WTC11 (cell line): ENCODE measurements around the gene ARX. TPM values are rescaled to one million over a fixed set of nuclear protein-coding genes. Genes with fewer than 3 reads are reported as not detected.

Experiments used
- ATAC-seq: fragments of 200-7000 bp; cut with Tn5 transposase; 2 replicates; pipeline ENCODE4 v1.10.0; 2021; ENCODE audit warnings: mild to moderate bottlenecking, moderate library complexity
- CTCF ChIA-PET: fragments of 300-600 bp; sonication (Branson Sonifier 250); formaldehyde crosslinking; loops from one replicate; lab custom pipeline; 2021; ENCODE audit warnings: antibody characterized with exemption; lab: Charles Lee
- POLR2A ChIA-PET: fragments of 350-600 bp; sonication (Branson Sonifier 250); formaldehyde crosslinking; loops from one replicate; lab custom pipeline; 2021; ENCODE audit warnings: antibody characterized with exemption; lab: Charles Lee
- DNase-seq: peaks from one replicate; pipeline ENCODE4 v3.0.0; 2021; ENCODE audit warnings: low spot score
- H3K27ac Mint-ChIP-seq: 2 replicates; pipeline ENCODE4 v1.8.0; 2021; ENCODE audit warnings: mixed read lengths
- H3K27me3 Mint-ChIP-seq: 2 replicates; pipeline ENCODE4 v1.8.0; 2021; ENCODE audit warnings: low read depth, mild to moderate bottlenecking, moderate library complexity, mixed read lengths
- H3K36me3 Mint-ChIP-seq: 2 replicates; pipeline ENCODE4 v1.8.0; 2021; ENCODE audit warnings: mixed read lengths
- H3K4me1 Mint-ChIP-seq: 2 replicates; pipeline ENCODE4 v1.8.0; 2022; ENCODE audit warnings: mixed read lengths
- H3K4me3 Mint-ChIP-seq: 2 replicates; pipeline ENCODE4 v1.8.0; 2021; ENCODE audit warnings: mild to moderate bottlenecking, moderate library complexity, mixed read lengths
- H3K9me3 Mint-ChIP-seq: 2 replicates; pipeline ENCODE4 v1.8.0; 2021; ENCODE audit warnings: mixed read lengths
- CREB1 ChIP-seq: sonication (generic); formaldehyde crosslinking; IDR thresholded peaks from 2 replicates; pipeline ENCODE4 v1.8.0; 2023; ENCODE audit warnings: mild to moderate bottlenecking, missing genetic modification reagents
- ESRRA ChIP-seq: sonication (generic); formaldehyde crosslinking; IDR thresholded peaks from 2 replicates; pipeline ENCODE4 v1.8.1; 2022; ENCODE audit warnings: mild to moderate bottlenecking, missing genetic modification reagents, borderline replicate concordance
- FOXK1 ChIP-seq: sonication (generic); formaldehyde crosslinking; IDR thresholded peaks from 2 replicates; pipeline ENCODE4 v1.8.0; 2022; ENCODE audit warnings: mild to moderate bottlenecking, moderate library complexity, missing genetic modification reagents
- IRF2 ChIP-seq: sonication (generic); formaldehyde crosslinking; IDR thresholded peaks from 2 replicates; pipeline ENCODE4 v1.8.0; 2022; ENCODE audit warnings: low read depth, missing genetic modification reagents, borderline replicate concordance
- JAZF1 ChIP-seq: fragments of 250-450 bp; sonication (Bioruptor Pico); IDR thresholded peaks from 2 replicates; pipeline ENCODE4 v1.9.0; 2021; ENCODE audit warnings: moderate library complexity, mild to moderate bottlenecking, inconsistent platforms
- KAT7 ChIP-seq: sonication (generic); formaldehyde crosslinking; IDR thresholded peaks from 2 replicates; pipeline ENCODE4 v1.8.1; 2023; ENCODE audit warnings: missing genetic modification reagents, mild to moderate bottlenecking, borderline replicate concordance
- SMAD4 ChIP-seq: sonication (generic); formaldehyde crosslinking; IDR thresholded peaks from 2 replicates; pipeline ENCODE4 v1.8.0; 2022; ENCODE audit warnings: mild to moderate bottlenecking, missing genetic modification reagents
- ZNF219 ChIP-seq: sonication (generic); formaldehyde crosslinking; IDR thresholded peaks from 2 replicates; pipeline ENCODE4 v1.8.0; 2023; ENCODE audit warnings: missing genetic modification reagents, mild to moderate bottlenecking, borderline replicate concordance
- ZNF232 ChIP-seq: sonication (generic); formaldehyde crosslinking; IDR thresholded peaks from 2 replicates; pipeline ENCODE4 v1.8.0; 2022; ENCODE audit warnings: mild to moderate bottlenecking, missing genetic modification reagents
- total RNA-seq: library from RNA; stranded (reverse); gene quantifications from 3 replicates; pipeline ENCODE4 v1.2.3, GENCODE V29; 2021
- TF ChIP-seq, protein P1 (sequence below): sonication (generic); formaldehyde crosslinking; IDR thresholded peaks from 2 replicates; pipeline ENCODE4 v1.8.0; 2022; ENCODE audit warnings: mild to moderate bottlenecking, missing genetic modification reagents
- TF ChIP-seq, protein P2 (sequence below): sonication (generic); formaldehyde crosslinking; IDR thresholded peaks from 2 replicates; pipeline ENCODE4 v1.8.0; 2022; ENCODE audit warnings: mild to moderate bottlenecking, missing genetic modification reagents
- TF ChIP-seq, protein P3 (sequence below): sonication (generic); formaldehyde crosslinking; IDR thresholded peaks from 2 replicates; pipeline ENCODE4 v1.8.1; 2023; ENCODE audit warnings: mild to moderate bottlenecking, missing genetic modification reagents, borderline replicate concordance
- TF ChIP-seq, protein P4 (sequence below): fragments of 250-450 bp; sonication (Bioruptor Pico); IDR thresholded peaks from 2 replicates; pipeline ENCODE4 v1.9.0; 2021; ENCODE audit warnings: mild to moderate bottlenecking
- TF ChIP-seq, protein P5 (sequence below): sonication (generic); formaldehyde crosslinking; IDR thresholded peaks from 2 replicates; pipeline ENCODE4 v1.8.0; 2022; ENCODE audit warnings: mild to moderate bottlenecking, missing genetic modification reagents
- TF ChIP-seq, protein P6 (sequence below): sonication (generic); formaldehyde crosslinking; IDR thresholded peaks from 2 replicates; pipeline ENCODE4 v1.8.0; 2023; ENCODE audit warnings: missing genetic modification reagents
- TF ChIP-seq, protein P7 (sequence below): fragments of 250-450 bp; sonication (Bioruptor Pico); IDR thresholded peaks from 2 replicates; pipeline ENCODE4 v1.9.0; 2021; ENCODE audit warnings: mild to moderate bottlenecking
- TF ChIP-seq, protein P8 (sequence below): fragments of 250-450 bp; sonication (Bioruptor Pico); IDR thresholded peaks from 2 replicates; pipeline ENCODE4 v2.1.2; 2022; ENCODE audit warnings: mild to moderate bottlenecking, moderate library complexity
- TF ChIP-seq, protein P9 (sequence below): sonication (generic); formaldehyde crosslinking; IDR thresholded peaks from 2 replicates; pipeline ENCODE4 v1.8.0; 2023; ENCODE audit warnings: missing genetic modification reagents, mild to moderate bottlenecking, borderline replicate concordance

The ARX gene
- total RNA-seq, 1 experiment from 2014 or later = not detected

DNA sequence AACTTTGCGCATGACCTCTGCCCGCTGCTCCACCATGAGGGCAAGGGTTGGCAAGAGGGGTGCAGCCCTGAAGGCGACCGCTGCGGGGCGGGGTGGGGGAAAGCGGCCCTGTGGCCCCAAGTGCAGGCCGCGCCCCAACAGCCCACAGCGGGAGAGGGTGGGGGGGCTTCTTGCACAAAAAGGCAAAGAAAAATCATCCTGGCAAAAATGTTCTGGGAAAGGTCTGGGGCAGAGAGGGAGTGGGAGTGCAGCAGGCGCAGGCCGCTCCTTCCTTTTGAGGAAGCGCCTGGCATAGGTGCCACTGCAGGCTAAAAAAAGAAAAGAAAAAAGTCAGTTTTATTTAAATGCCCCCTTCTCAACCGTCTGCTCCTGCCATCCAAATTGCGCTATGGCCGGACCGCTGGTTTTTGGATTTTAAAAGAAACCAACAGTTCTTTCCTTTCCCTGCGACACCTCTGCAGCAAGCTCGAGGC lies 1.4 kb downstream of the ARX start:
- CTCF ChIA-PET = no interaction called here
- Mint-ChIP-seq H3K36me3 (no peaks in the 10 kb centered on the region), H3K27me3 (peaks cover 96% of the 10 kb centered on the region), H3K4me3 (peak overlapping the region; percentile 52), H3K4me1 (peaks cover 49% of the 10 kb centered on the region), H3K27ac (no peak overlapping the region), H3K9me3 (no peaks in the 10 kb centered on the region)
- POLR2A ChIA-PET = no interaction called here
- TF ChIP-seq, protein P1, sequence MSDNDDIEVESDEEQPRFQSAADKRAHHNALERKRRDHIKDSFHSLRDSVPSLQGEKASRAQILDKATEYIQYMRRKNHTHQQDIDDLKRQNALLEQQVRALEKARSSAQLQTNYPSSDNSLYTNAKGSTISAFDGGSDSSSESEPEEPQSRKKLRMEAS (CRISPR knock-in tag) = no peak
- no peak for TF ChIP-seq SMAD4
- TF ChIP-seq, protein P2, sequence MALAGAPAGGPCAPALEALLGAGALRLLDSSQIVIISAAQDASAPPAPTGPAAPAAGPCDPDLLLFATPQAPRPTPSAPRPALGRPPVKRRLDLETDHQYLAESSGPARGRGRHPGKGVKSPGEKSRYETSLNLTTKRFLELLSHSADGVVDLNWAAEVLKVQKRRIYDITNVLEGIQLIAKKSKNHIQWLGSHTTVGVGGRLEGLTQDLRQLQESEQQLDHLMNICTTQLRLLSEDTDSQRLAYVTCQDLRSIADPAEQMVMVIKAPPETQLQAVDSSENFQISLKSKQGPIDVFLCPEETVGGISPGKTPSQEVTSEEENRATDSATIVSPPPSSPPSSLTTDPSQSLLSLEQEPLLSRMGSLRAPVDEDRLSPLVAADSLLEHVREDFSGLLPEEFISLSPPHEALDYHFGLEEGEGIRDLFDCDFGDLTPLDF = no peak
- TF ChIP-seq CREB1 (CRISPR knock-in tag) = no peak
- no peak for TF ChIP-seq ZNF219
- TF ChIP-seq ESRRA = no peak
- TF ChIP-seq, protein P3, sequence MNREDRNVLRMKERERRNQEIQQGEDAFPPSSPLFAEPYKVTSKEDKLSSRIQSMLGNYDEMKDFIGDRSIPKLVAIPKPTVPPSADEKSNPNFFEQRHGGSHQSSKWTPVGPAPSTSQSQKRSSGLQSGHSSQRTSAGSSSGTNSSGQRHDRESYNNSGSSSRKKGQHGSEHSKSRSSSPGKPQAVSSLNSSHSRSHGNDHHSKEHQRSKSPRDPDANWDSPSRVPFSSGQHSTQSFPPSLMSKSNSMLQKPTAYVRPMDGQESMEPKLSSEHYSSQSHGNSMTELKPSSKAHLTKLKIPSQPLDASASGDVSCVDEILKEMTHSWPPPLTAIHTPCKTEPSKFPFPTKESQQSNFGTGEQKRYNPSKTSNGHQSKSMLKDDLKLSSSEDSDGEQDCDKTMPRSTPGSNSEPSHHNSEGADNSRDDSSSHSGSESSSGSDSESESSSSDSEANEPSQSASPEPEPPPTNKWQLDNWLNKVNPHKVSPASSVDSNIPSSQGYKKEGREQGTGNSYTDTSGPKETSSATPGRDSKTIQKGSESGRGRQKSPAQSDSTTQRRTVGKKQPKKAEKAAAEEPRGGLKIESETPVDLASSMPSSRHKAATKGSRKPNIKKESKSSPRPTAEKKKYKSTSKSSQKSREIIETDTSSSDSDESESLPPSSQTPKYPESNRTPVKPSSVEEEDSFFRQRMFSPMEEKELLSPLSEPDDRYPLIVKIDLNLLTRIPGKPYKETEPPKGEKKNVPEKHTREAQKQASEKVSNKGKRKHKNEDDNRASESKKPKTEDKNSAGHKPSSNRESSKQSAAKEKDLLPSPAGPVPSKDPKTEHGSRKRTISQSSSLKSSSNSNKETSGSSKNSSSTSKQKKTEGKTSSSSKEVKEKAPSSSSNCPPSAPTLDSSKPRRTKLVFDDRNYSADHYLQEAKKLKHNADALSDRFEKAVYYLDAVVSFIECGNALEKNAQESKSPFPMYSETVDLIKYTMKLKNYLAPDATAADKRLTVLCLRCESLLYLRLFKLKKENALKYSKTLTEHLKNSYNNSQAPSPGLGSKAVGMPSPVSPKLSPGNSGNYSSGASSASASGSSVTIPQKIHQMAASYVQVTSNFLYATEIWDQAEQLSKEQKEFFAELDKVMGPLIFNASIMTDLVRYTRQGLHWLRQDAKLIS = no peak
- no peak for TF ChIP-seq KAT7 (CRISPR knock-in tag)
- TF ChIP-seq, protein P4, sequence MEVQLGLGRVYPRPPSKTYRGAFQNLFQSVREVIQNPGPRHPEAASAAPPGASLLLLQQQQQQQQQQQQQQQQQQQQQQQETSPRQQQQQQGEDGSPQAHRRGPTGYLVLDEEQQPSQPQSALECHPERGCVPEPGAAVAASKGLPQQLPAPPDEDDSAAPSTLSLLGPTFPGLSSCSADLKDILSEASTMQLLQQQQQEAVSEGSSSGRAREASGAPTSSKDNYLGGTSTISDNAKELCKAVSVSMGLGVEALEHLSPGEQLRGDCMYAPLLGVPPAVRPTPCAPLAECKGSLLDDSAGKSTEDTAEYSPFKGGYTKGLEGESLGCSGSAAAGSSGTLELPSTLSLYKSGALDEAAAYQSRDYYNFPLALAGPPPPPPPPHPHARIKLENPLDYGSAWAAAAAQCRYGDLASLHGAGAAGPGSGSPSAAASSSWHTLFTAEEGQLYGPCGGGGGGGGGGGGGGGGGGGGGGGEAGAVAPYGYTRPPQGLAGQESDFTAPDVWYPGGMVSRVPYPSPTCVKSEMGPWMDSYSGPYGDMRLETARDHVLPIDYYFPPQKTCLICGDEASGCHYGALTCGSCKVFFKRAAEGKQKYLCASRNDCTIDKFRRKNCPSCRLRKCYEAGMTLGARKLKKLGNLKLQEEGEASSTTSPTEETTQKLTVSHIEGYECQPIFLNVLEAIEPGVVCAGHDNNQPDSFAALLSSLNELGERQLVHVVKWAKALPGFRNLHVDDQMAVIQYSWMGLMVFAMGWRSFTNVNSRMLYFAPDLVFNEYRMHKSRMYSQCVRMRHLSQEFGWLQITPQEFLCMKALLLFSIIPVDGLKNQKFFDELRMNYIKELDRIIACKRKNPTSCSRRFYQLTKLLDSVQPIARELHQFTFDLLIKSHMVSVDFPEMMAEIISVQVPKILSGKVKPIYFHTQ = no peak
- TF ChIP-seq, protein P5, sequence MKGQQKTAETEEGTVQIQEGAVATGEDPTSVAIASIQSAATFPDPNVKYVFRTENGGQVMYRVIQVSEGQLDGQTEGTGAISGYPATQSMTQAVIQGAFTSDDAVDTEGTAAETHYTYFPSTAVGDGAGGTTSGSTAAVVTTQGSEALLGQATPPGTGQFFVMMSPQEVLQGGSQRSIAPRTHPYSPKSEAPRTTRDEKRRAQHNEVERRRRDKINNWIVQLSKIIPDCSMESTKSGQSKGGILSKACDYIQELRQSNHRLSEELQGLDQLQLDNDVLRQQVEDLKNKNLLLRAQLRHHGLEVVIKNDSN (CRISPR knock-in tag) = no peak
- TF ChIP-seq, protein P6, sequence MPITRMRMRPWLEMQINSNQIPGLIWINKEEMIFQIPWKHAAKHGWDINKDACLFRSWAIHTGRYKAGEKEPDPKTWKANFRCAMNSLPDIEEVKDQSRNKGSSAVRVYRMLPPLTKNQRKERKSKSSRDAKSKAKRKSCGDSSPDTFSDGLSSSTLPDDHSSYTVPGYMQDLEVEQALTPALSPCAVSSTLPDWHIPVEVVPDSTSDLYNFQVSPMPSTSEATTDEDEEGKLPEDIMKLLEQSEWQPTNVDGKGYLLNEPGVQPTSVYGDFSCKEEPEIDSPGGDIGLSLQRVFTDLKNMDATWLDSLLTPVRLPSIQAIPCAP = no peak
- TF ChIP-seq, protein P7, sequence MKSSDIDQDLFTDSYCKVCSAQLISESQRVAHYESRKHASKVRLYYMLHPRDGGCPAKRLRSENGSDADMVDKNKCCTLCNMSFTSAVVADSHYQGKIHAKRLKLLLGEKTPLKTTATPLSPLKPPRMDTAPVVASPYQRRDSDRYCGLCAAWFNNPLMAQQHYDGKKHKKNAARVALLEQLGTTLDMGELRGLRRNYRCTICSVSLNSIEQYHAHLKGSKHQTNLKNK (CRISPR knock-in tag) = no peak
- TF ChIP-seq, protein P8, sequence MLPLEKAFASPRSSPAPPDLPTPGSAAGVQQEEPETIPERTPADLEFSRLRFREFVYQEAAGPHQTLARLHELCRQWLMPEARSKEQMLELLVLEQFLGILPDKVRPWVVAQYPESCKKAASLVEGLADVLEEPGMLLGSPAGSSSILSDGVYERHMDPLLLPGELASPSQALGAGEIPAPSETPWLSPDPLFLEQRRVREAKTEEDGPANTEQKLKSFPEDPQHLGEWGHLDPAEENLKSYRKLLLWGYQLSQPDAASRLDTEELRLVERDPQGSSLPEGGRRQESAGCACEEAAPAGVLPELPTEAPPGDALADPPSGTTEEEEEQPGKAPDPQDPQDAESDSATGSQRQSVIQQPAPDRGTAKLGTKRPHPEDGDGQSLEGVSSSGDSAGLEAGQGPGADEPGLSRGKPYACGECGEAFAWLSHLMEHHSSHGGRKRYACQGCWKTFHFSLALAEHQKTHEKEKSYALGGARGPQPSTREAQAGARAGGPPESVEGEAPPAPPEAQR (CRISPR knock-in tag) = no peak
- no peak for TF ChIP-seq ZNF232
- no peak for TF ChIP-seq IRF2 (CRISPR knock-in tag)
- TF ChIP-seq, protein P9, sequence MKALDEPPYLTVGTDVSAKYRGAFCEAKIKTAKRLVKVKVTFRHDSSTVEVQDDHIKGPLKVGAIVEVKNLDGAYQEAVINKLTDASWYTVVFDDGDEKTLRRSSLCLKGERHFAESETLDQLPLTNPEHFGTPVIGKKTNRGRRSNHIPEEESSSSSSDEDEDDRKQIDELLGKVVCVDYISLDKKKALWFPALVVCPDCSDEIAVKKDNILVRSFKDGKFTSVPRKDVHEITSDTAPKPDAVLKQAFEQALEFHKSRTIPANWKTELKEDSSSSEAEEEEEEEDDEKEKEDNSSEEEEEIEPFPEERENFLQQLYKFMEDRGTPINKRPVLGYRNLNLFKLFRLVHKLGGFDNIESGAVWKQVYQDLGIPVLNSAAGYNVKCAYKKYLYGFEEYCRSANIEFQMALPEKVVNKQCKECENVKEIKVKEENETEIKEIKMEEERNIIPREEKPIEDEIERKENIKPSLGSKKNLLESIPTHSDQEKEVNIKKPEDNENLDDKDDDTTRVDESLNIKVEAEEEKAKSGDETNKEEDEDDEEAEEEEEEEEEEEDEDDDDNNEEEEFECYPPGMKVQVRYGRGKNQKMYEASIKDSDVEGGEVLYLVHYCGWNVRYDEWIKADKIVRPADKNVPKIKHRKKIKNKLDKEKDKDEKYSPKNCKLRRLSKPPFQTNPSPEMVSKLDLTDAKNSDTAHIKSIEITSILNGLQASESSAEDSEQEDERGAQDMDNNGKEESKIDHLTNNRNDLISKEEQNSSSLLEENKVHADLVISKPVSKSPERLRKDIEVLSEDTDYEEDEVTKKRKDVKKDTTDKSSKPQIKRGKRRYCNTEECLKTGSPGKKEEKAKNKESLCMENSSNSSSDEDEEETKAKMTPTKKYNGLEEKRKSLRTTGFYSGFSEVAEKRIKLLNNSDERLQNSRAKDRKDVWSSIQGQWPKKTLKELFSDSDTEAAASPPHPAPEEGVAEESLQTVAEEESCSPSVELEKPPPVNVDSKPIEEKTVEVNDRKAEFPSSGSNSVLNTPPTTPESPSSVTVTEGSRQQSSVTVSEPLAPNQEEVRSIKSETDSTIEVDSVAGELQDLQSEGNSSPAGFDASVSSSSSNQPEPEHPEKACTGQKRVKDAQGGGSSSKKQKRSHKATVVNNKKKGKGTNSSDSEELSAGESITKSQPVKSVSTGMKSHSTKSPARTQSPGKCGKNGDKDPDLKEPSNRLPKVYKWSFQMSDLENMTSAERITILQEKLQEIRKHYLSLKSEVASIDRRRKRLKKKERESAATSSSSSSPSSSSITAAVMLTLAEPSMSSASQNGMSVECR (CRISPR knock-in tag) = no peak
- no peak for TF ChIP-seq FOXK1 (CRISPR knock-in tag)
- no peak for TF ChIP-seq JAZF1 (CRISPR knock-in tag)
- ATAC-seq (no peak), DNase-seq (no peak)
